Measurements from ENCODE around the gene TTLL3.

TTLL3 gene

GRCh38 chr3:9879830-9880549, 69.9 kb downstream of the TTLL3 start, which contains the start of gene CIDEC:
TSS of gene CIDEC (minus strand) at chr3:9880253. CDS start at chr3:9878486, 1,767 bp downstream.
- no peak within 1 kb of the TSS for H3K4me2 ChIP-seq (ENCODE audit: low read depth, low read length, poor library complexity, severe bottlenecking)
- H2AFZ ChIP-seq (ENCODE audit: low read depth, low read length, severe bottlenecking), result no peak within 1 kb of the TSS
- no peaks in the 10 kb centered on the region for H3K79me2 ChIP-seq (ENCODE audit: insufficient read depth, low read length)
- H3K9me3 ChIP-seq (ENCODE audit: insufficient read depth, low read length), result no peaks in the 10 kb centered on the region
- no peaks in the 10 kb centered on the region for H3K36me3 ChIP-seq (ENCODE audit: low read length)
- no peaks in the 10 kb centered on the region for H3K9me2 ChIP-seq (replicated peaks; ENCODE audit: insufficient read depth, low read length)
- H3K27ac ChIP-seq (ENCODE audit: low read depth, low read length), result no peak within 1 kb of the TSS
- no peak within 1 kb of the TSS for H3K4me3 ChIP-seq (ENCODE audit: insufficient read depth, low read length, poor library complexity, severe bottlenecking)
- TF ChIP-seq CTCF (IDR thresholded peaks at IDR 0.05; ENCODE audit: insufficient read depth, low read length, poor library complexity, severe bottlenecking) (no peak), EZH2phosphoT487 (conservative IDR thresholded peaks at IDR 0.05; ENCODE audit: low read length) (no peak)
- no peak within 1 kb of the TSS for H3K9ac ChIP-seq (ENCODE audit: low read length)
- no peaks in the 10 kb centered on the region for H4K20me1 ChIP-seq (ENCODE audit: low read depth, low read length)
- H3K27me3 ChIP-seq (ENCODE audit: low read length), result no peaks in the 10 kb centered on the region
- no peaks in the 10 kb centered on the region for H3F3A ChIP-seq (ENCODE audit: insufficient read depth)

DNA sequence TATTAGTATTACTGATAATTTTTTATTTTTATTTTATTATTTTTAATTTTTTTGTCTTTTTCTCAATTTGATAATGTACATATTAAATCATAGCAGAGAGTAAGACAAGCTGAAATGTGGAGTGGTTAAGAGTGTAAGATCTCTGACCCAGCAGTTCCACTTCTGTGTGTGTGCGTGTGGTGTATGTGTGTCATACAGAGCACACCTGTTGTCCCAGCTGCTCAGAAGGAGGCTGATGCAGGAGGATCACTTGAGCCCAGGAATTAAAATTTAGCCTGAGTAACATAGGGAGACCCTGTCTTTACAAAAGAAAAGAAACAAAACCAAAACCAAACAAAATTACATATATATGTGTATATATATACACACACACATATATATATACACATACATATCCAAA, 71.4 kb downstream of the TTLL3 start:
- Histone ChIP-seq H3K27ac (ENCODE audit: low read depth, low read length) (no peak overlapping the region), H3K9me3 (ENCODE audit: insufficient read depth, low read length) (no peaks in the 10 kb centered on the region), H2AFZ (ENCODE audit: low read depth, low read length, severe bottlenecking) (no peak overlapping the region), H3K27me3 (ENCODE audit: low read length) (no peaks in the 10 kb centered on the region), H3K9me2 (replicated peaks; ENCODE audit: insufficient read depth, low read length) (no peaks in the 10 kb centered on the region), H4K20me1 (ENCODE audit: low read depth, low read length) (no peaks in the 10 kb centered on the region), H3K79me2 (ENCODE audit: insufficient read depth, low read length) (no peaks in the 10 kb centered on the region), H3F3A (ENCODE audit: insufficient read depth) (no peaks in the 10 kb centered on the region), H3K4me3 (ENCODE audit: insufficient read depth, low read length, poor library complexity, severe bottlenecking) (no peak overlapping the region), H3K36me3 (ENCODE audit: low read length) (no peaks in the 10 kb centered on the region), H3K9ac (ENCODE audit: low read length) (no peak overlapping the region), H3K4me2 (ENCODE audit: low read depth, low read length, poor library complexity, severe bottlenecking) (no peak overlapping the region)
- no peak for TF ChIP-seq CTCF (IDR thresholded peaks at IDR 0.05; ENCODE audit: insufficient read depth, low read length, poor library complexity, severe bottlenecking)
- TF ChIP-seq EZH2phosphoT487 (conservative IDR thresholded peaks at IDR 0.05; ENCODE audit: low read length), result no peak

GRCh38 chr3:9883706-9884554, 73.9 kb downstream of the TTLL3 start:
- no peak overlapping the region for H3K4me3 ChIP-seq (ENCODE audit: insufficient read depth, low read length, poor library complexity, severe bottlenecking)
- no peaks in the 10 kb centered on the region for H3K27me3 ChIP-seq (ENCODE audit: low read length)
- no peaks in the 10 kb centered on the region for H3K36me3 ChIP-seq (ENCODE audit: low read length)
- H3K4me2 ChIP-seq (ENCODE audit: low read depth, low read length, poor library complexity, severe bottlenecking), result no peak overlapping the region
- no peaks in the 10 kb centered on the region for H3K9me3 ChIP-seq (ENCODE audit: insufficient read depth, low read length)
- no peak overlapping the region for H3K9ac ChIP-seq (ENCODE audit: low read length)
- no peaks in the 10 kb centered on the region for H4K20me1 ChIP-seq (ENCODE audit: low read depth, low read length)
- H3F3A ChIP-seq (ENCODE audit: insufficient read depth), result no peaks in the 10 kb centered on the region
- no peaks in the 10 kb centered on the region for H3K79me2 ChIP-seq (ENCODE audit: insufficient read depth, low read length)
- no peaks in the 10 kb centered on the region for H3K9me2 ChIP-seq (replicated peaks; ENCODE audit: insufficient read depth, low read length)
- TF ChIP-seq EZH2phosphoT487 (conservative IDR thresholded peaks at IDR 0.05; ENCODE audit: low read length), result no peak
- no peak for TF ChIP-seq CTCF (IDR thresholded peaks at IDR 0.05; ENCODE audit: insufficient read depth, low read length, poor library complexity, severe bottlenecking)
- no peak overlapping the region for H3K27ac ChIP-seq (ENCODE audit: low read depth, low read length)
- H2AFZ ChIP-seq (ENCODE audit: low read depth, low read length, severe bottlenecking), result no peak overlapping the region

All from SU-DHL-6 (cell line).